ENCODE measurements around the gene RPN1. TPM values are rescaled to one million over a fixed set of nuclear protein-coding genes. Genes with fewer than 3 reads are reported as not detected.

RPN1 gene
- total and polyA plus RNA-seq, 2 donors (not counting 3 experiments of a cell fraction or from before 2014, with no cell fraction given) = 250 to 266 TPM

DNA sequence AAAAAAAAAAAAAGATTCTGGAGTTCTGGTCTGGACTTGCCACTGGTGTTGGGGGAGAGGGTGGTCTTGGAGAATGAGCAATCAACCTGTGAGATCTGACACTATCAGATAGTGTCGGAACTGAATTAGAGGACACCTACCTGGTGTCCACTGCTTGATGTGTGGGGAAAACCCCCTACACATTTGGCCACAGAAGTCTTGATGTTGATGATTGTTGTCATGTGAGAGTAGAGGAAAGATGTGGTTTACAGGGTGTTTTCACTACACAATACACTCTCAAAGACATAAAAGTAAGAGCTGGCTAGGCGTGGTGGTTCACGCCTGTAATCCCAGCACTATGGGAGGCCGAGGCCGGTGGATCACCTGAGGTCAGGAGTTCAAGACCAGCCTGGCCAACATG is 38.4 kb upstream of the RPN1 start:
- CTCF ChIA-PET = interaction anchor here (0.6 to 1.5 kb wide), 3 partner anchors 9 to 80 kb away, joined by 3 to 13 read pairs (median 5); no protein-coding TSS in a partner anchor
- no peak overlapping the region for H3K9ac ChIP-seq (replicated peaks; ENCODE audit: extremely low read depth, insufficient read depth, low read length)
- H3K36me3 ChIP-seq (ENCODE audit: control insufficient read depth in 2 of 2, extremely low read depth in 1 of 2, insufficient read depth in 2 of 2, low read length in 2 of 2) = no peaks in the 10 kb centered on the region
- H3K79me2 ChIP-seq (ENCODE audit: control insufficient read depth, insufficient read depth, low read length) = no peaks in the 10 kb centered on the region
- DNase-seq (ENCODE audit: low read depth, low spot score) = no peak
- FAIRE-seq = no peak
- H3K9me1 ChIP-seq (replicated peaks; ENCODE audit: control insufficient read depth, extremely low read depth, insufficient read depth, low read length) = no peaks in the 10 kb centered on the region
- no peak overlapping the region for H2AFZ ChIP-seq (ENCODE audit: low read depth, low read length)
- TF ChIP-seq GATA2 (IDR thresholded peaks at IDR 0.05; ENCODE audit: insufficient read depth, insufficient read length, low read depth, low read length) (no peak), FOS (IDR thresholded peaks at IDR 0.05; ENCODE audit: borderline replicate concordance, insufficient read depth, low read length) (no peak), MAX (IDR thresholded peaks at IDR 0.05; ENCODE audit: insufficient read depth, insufficient read length) (no peak), JUN (IDR thresholded peaks at IDR 0.05; ENCODE audit: borderline replicate concordance, insufficient read depth, insufficient read length, low read depth) (no peak), POLR2AphosphoS5 (IDR thresholded peaks at IDR 0.05; ENCODE audit: insufficient read depth, low read depth, low read length) (no peak), CTCF (IDR thresholded peaks at IDR 0.05; ENCODE audit: extremely low read depth in 1 of 2, insufficient read depth in 1 of 2, low read depth in 1 of 2, low read length in 2 of 2) (no peak), POLR2A (IDR thresholded peaks at IDR 0.05; ENCODE audit: low read depth, low read length) (no peak)
- POLR2A ChIA-PET = no interaction called here
- intact Hi-C loops (cut with micrococcal nuclease) (no loop called here), dilution Hi-C loops (cut with MboI; ENCODE audit: extremely low pct_ligation_motif_present, low sequenced_read_pairs) (no loop called here)
- H4K20me1 ChIP-seq (replicated peaks; ENCODE audit: control insufficient read depth, extremely low read depth, insufficient read depth, low read length) = no peaks in the 10 kb centered on the region
- no peaks in the 10 kb centered on the region for H3K9me3 ChIP-seq (replicated peaks; ENCODE audit: control insufficient read depth, insufficient read depth, low read length)
- no peak overlapping the region for H3K27ac ChIP-seq (ENCODE audit: insufficient read depth, low read depth, low read length)
- no peaks in the 10 kb centered on the region for H3K4me1 ChIP-seq (ENCODE audit: control insufficient read depth, extremely low read depth, insufficient read depth, low read length)
- BruUV-seq (replicated peaks) = no TSS peak
- no peak overlapping the region for H3K4me2 ChIP-seq (ENCODE audit: insufficient read depth, low read length)
- no peak overlapping the region for H3K4me3 ChIP-seq (replicated peaks in 1 of 3; ENCODE audit: insufficient read depth in 1 of 3, low read depth in 1 of 3, low read length in 3 of 3)
- H3K27me3 ChIP-seq (ENCODE audit: control insufficient read depth in 2 of 2, insufficient read depth in 2 of 2, low read length in 2 of 2) = peaks cover 0 to 3% of the 10 kb centered on the region in 2 experiments
